ENCODE measurements around the gene NTN1.

The NTN1 gene

DNA sequence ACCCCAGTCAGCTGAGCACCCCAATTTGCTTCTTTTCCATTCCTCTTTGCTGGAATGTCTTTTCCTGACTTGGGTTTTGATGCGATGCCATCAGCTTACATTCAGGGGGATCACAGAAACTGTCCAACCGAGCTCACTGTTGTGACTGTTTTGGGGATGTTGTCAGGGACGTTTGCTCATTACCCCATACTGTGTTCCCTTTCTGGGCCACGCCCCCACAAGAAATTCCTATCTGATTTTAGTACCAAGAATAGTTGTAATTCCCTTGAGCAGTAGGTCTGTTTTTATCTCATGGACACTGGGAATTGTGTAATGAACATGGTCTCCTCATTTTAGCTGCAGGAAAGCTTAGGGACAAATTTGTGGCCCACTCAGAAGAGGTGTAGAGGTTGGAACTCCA is 2.6 kb upstream of the NTN1 start:
- Histone ChIP-seq H3K4me1 (ENCODE audit: insufficient read depth, low read length, severe bottlenecking) (no peaks in the 10 kb centered on the region), H2AFZ (ENCODE audit: low read length) (no peak overlapping the region), H3K4me3 (ENCODE audit: low read depth, low read length, poor library complexity, severe bottlenecking) (no peak overlapping the region), H3K4me2 (ENCODE audit: low read length) (no peak overlapping the region), H3K27me3 (ENCODE audit: insufficient read depth, low read length) (0 out of 2 replicates have a peak, but pooled peaks cover 2% of the 10 kb centered on the region), H4K20me1 (ENCODE audit: insufficient read depth, low read length) (no peaks in the 10 kb centered on the region), H3F3A (ENCODE audit: insufficient read depth, low read length) (no peaks in the 10 kb centered on the region), H3K9me2 (ENCODE audit: low read depth, low read length) (no peaks in the 10 kb centered on the region), H3K9ac (ENCODE audit: low read length) (no peak overlapping the region), H3K79me2 (ENCODE audit: insufficient read depth, low read length) (no peaks in the 10 kb centered on the region), H3K9me3 (ENCODE audit: low read length) (no peaks in the 10 kb centered on the region), H3K36me3 (ENCODE audit: insufficient read depth, low read length) (no peaks in the 10 kb centered on the region), H3K27ac (ENCODE audit: low read depth, low read length, poor library complexity, severe bottlenecking) (no peak overlapping the region)
- TF ChIP-seq EZH2 (IDR thresholded peaks at IDR 0.05; ENCODE audit: borderline replicate concordance, low read length), result no peak
- TF ChIP-seq, protein P1, sequence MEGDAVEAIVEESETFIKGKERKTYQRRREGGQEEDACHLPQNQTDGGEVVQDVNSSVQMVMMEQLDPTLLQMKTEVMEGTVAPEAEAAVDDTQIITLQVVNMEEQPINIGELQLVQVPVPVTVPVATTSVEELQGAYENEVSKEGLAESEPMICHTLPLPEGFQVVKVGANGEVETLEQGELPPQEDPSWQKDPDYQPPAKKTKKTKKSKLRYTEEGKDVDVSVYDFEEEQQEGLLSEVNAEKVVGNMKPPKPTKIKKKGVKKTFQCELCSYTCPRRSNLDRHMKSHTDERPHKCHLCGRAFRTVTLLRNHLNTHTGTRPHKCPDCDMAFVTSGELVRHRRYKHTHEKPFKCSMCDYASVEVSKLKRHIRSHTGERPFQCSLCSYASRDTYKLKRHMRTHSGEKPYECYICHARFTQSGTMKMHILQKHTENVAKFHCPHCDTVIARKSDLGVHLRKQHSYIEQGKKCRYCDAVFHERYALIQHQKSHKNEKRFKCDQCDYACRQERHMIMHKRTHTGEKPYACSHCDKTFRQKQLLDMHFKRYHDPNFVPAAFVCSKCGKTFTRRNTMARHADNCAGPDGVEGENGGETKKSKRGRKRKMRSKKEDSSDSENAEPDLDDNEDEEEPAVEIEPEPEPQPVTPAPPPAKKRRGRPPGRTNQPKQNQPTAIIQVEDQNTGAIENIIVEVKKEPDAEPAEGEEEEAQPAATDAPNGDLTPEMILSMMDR (IDR thresholded peaks at IDR 0.05; ENCODE audit: low read length), result no peak

DNA sequence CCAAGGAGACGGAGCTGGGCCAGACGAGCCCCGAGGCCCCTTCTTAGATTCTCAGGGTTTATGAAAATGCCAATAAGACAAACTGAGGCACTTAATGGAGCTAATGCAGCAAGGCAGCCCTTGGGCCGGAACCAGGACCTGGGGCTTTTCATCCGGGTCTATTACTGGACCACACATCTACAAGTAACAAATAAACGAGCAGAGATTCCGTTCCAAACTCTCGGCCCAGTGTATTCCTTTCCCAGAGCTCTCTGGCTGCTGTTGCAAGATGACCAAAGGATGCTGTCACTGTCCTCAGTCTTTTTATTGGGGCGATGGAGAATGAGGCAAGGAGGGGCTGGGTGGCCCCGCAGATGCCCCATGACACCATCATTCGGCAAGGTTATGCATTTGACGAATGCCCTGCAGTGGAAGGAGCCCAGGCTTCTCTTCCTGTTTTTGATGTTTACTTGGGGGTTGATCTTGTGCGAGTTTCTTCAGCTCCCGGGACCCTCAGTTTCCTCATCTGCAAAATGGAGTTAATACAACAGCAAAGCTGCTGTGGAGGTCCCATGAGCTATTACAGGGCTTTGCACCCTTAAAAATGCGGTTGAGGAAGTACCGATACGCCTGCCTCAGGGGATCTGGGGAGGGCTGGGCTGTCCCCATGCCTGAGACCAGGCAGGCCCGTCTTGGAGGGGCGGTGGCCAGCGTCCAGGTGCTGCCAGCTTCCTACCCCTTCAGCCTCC is 1.1 kb upstream of the NTN1 start:
- Histone ChIP-seq H3K9me2 (ENCODE audit: low read depth, low read length) (no peaks in the 10 kb centered on the region), H3F3A (ENCODE audit: insufficient read depth, low read length) (no peaks in the 10 kb centered on the region), H3K4me1 (ENCODE audit: insufficient read depth, low read length, severe bottlenecking) (no peaks in the 10 kb centered on the region), H3K9me3 (ENCODE audit: low read length) (no peaks in the 10 kb centered on the region), H3K79me2 (ENCODE audit: insufficient read depth, low read length) (no peaks in the 10 kb centered on the region), H3K4me3 (ENCODE audit: low read depth, low read length, poor library complexity, severe bottlenecking) (peak overlapping the region; percentile 46), H3K36me3 (ENCODE audit: insufficient read depth, low read length) (no peaks in the 10 kb centered on the region), H3K4me2 (ENCODE audit: low read length) (no peak overlapping the region), H3K9ac (ENCODE audit: low read length) (no peak overlapping the region), H3K27ac (ENCODE audit: low read depth, low read length, poor library complexity, severe bottlenecking) (no peak overlapping the region), H4K20me1 (ENCODE audit: insufficient read depth, low read length) (no peaks in the 10 kb centered on the region), H3K27me3 (ENCODE audit: insufficient read depth, low read length) (0 out of 2 replicates have a peak, but pooled peaks cover 2% of the 10 kb centered on the region), H2AFZ (ENCODE audit: low read length) (no peak overlapping the region)
- TF ChIP-seq EZH2 (IDR thresholded peaks at IDR 0.05; ENCODE audit: borderline replicate concordance, low read length), result no peak
- TF ChIP-seq, protein P1 (IDR thresholded peaks at IDR 0.05; ENCODE audit: low read length), result no peak

DNA sequence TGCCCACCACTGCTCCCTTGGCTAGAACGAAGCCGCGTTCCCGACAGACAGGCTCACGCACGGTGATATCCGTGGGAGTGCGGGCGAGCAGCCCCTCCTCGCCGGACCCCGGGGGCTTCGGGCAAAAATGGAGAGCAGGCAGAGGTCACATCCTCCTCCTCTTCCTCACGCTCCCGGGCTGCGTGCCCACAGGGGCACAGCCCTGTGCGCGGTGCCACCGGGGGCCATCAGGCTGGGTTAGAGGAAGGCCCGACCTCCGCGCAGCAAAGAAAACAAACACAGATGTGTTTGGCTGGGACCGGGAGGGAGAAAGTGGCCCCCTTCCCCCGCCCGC is 519 bp upstream of the NTN1 start:
- H4K20me1 ChIP-seq (ENCODE audit: insufficient read depth, low read length), result no peaks in the 10 kb centered on the region
- no peak overlapping the region for H3K27ac ChIP-seq (ENCODE audit: low read depth, low read length, poor library complexity, severe bottlenecking)
- peak overlapping the region; percentile 46 for H3K4me3 ChIP-seq (ENCODE audit: low read depth, low read length, poor library complexity, severe bottlenecking)
- no peaks in the 10 kb centered on the region for H3K79me2 ChIP-seq (ENCODE audit: insufficient read depth, low read length)
- peak overlapping the region; percentile 48 for H3K4me2 ChIP-seq (ENCODE audit: low read length)
- no peaks in the 10 kb centered on the region for H3K9me2 ChIP-seq (ENCODE audit: low read depth, low read length)
- no peaks in the 10 kb centered on the region for H3F3A ChIP-seq (ENCODE audit: insufficient read depth, low read length)
- no peaks in the 10 kb centered on the region for H3K9me3 ChIP-seq (ENCODE audit: low read length)
- H3K27me3 ChIP-seq (ENCODE audit: insufficient read depth, low read length), result 0 out of 2 replicates have a peak, but pooled peaks cover 2% of the 10 kb centered on the region
- no peak overlapping the region for H3K9ac ChIP-seq (ENCODE audit: low read length)
- H3K36me3 ChIP-seq (ENCODE audit: insufficient read depth, low read length), result no peaks in the 10 kb centered on the region
- H2AFZ ChIP-seq (ENCODE audit: low read length), result no peak overlapping the region
- no peaks in the 10 kb centered on the region for H3K4me1 ChIP-seq (ENCODE audit: insufficient read depth, low read length, severe bottlenecking)
- TF ChIP-seq, protein P1 (IDR thresholded peaks at IDR 0.05; ENCODE audit: low read length), result no peak
- TF ChIP-seq EZH2 (IDR thresholded peaks at IDR 0.05; ENCODE audit: borderline replicate concordance, low read length), result no peak

All from OCI-LY1 (cell line).